Activated naive CD8-positive, alpha-beta T cell treated with anti-CD3 and anti-CD28 coated beads, Interleukin-2, amount 50 U/mL, for 16 hours (primary cell): ENCODE results near the gene SLC10A3.
"Not testable (repeated sequence)": the region's sequence is repeated elsewhere in the genome, so short reads cannot be mapped to it uniquely, and the experiment has no call there.

Experiments
- DNase-seq: peaks from one replicate; pipeline ENCODE4 v3.0.0-alpha.2; 2020; ENCODE audit warnings: low read depth, low spot score

Gene SLC10A3

DNA sequence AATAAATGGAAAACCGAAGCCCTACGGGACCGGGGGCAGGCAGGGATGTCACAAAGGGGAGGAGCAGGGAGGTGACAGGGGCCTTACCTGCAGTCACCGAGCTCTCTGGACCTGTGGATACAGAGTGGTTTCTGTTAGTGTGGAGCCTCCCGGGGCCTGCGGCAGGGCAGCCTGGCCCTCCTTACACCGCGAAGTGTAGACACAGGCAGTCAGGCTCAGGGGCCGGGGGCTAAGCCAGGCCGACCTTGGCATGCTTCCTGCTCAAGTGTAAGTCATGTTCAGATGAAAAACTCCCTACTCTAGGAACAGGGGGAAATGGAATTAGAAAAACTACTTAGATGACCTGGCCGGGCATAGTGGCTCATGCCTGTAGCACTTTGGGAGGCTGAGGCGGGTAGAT, 21.3 kb upstream of the SLC10A3 start:
- DNase-seq, result no peak

DNA sequence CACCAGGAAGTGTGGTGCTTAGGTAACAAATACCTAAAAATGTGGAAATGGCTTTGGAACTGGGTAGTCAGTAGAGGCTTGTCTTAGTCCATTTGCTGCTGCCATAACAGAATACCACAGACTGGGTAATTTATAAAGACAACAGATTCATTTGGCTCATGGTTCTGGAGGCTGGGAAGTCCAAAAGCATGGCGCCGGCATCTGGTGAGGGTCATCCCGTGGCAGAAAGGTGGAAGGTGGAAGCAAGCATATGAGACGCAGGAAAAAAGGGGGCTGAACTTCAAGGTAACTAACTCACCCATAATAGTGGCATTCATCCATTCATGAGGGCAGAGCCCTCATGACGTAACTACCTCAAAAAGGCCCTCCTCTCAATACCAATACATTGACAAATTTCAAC, 19.0 kb upstream of the SLC10A3 start:
- DNase-seq, result no peak

DNA sequence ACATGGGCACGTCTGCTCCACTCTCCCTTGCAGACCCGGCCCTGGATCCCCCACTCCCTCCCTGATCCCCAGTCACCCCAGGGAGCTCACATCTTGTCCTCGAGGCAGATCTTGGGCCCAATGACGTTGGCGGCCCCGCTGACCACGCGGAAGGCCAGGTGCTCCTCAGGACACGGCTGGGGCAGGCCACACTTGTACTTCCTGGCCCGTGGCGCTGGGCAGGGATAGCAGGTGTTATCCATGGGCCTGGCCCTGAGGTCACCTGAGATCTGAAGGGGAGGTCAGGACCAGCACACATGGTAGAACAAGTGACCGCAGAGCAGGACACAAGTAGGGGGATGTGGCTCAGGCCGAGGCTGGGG, 17.9 kb upstream of the SLC10A3 start:
- no peak for DNase-seq

DNA sequence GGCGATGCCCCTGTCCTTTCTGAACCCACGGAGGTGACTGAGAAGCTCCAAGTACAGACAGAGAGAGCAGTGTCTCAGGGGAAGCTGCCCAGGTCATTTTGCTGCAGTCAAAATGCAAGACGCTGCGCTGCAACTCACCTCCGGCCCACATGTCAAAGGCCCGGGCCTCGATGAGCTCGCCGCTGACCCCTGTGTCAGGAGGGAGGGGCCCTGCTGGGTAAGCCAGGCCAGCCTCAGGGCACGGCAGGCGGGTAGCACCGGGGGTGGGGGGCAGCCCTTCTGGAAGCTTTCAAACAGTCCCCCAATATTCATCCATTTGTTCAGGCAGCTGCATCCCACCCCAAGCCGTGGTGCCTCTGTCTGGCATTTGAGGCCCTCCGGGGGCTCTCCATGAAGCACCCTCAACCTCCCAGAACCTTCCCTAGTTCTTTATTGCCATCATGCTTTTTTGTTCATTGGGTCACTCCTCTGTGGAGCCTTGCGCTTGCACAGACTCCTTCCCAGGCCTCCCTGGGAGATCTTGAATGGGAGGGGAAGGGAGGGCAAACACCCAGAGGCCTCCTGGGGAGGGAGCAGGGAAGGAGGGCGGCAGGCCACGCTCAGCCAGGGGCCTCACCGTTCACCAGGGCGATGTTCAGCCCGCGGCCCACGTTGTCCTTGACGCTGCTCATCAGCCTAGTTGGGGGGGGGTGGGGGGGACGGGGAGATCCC, 17.4 kb upstream of the SLC10A3 start:
- DNase-seq, result no peak

DNA sequence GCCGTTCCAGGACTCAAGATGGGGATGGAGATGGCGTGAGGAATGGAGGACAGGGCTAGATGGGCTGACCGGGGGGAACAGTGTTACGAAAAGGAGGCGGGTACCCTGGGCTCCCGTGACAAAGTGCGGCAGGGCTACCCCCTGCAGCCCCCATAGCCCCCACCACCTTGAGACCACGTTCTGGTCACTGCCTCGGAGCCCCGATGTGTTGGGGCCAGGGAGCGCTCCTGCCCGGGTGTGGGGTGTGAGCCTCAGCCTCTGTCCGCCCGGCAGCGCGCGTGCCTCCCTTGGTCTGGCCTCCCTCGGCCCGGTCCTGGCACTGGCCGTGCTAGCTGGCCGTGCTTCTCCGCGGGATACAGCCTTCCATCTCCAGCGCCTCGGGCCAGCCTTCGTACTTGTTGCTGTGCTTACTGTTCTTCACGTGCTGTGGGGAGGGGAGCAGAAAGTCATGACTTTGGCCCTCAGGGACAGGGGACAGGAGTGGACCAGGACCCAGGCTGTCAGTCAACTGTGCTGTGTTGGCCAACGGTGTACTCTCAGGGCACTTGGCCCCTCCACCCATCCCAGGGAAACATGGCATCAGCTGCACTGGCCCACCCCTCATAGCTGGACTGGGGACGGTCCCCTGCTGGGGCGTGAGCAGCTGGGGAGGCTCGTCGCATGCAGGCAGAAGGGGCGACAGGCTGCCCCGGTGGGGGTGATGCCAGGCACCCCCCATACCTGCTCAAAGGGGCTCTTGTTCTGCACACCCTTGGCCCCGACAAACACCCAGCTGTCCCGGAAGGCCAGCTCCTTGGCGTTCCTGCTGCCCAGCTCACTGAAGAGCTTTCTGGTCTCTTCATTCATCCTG, 16.3 kb upstream of the SLC10A3 start:
- no peak for DNase-seq

DNA sequence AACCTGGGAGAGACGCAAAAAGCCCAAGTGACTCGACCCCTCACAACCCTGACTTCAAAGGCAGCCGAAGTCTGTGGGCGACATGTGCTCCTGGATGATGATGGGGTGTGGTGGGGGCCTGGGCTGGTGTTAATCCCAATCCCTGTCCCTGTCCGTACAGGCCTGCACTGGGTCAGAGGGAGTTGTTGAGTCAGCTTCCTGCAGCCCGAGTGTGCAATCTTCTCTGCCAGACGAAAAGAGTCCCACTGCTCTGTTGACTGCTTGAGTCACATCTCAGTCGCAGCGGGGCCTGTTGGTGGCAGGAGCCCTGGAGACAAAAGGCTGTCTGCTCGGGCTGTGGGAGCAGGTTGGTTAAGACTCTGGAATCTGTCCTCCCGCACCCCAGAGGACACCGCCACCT, 15.3 kb upstream of the SLC10A3 start:
- DNase-seq, result no peak

DNA sequence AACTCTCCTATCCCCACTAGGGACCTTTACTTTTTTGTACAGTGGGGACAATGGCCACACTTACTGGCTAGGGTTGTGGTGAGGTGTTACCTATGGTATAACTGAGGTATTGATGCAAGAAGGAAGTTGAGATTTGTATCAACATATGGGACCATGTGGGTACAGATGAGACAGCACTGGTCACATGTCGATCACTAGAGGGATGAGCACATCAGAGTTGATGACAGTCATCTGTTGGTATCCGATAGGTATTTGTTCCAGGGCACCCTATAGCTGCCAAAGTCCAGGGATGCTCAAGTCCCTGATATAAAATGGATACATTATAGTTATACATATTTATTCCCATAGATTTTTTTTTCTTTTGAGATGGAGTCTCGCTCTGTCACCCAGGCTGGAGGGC, 12.6 kb upstream of the SLC10A3 start:
- no peak for DNase-seq

DNA sequence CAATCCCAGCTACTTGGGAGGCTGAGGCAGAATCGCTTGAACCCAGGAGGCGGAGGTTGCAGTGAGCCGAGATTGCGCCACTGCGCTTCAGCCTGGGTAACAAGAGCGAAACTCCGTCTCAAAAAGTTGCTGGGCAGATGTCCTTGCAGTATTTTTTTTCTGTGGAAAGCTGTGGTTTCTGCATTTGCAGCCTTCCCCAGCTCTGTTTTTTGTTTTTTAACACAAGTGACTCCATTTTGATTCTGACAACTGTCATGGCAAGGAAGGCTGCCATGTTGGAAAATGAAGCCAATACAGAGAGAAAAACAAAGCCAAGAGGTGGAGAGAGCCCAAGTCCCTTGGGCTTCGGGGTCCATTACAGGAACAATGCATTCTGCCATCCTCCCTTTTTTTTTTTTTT, 11.7 kb upstream of the SLC10A3 start:
- DNase-seq, result no peak

DNA sequence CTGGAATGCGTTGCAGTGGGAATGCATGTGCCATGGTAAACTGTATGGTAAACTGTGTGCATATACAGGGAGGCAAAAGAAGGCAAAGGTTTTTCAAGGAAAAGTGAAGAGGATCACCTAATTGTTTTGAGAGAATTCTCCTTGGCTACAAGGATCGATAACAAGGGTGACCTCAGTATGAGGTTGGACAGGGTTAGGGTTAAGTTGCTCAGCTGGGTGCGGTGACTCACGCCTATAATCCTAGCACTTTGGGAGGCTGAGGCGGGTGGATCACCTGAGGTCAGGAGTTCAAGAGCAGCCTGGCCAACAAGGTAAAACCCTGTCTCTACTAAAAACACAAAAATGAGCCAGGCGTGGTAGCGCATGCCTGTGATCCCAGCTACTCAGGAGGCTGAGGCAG, 11.0 kb upstream of the SLC10A3 start:
- DNase-seq, result not testable (repeated sequence)

DNA sequence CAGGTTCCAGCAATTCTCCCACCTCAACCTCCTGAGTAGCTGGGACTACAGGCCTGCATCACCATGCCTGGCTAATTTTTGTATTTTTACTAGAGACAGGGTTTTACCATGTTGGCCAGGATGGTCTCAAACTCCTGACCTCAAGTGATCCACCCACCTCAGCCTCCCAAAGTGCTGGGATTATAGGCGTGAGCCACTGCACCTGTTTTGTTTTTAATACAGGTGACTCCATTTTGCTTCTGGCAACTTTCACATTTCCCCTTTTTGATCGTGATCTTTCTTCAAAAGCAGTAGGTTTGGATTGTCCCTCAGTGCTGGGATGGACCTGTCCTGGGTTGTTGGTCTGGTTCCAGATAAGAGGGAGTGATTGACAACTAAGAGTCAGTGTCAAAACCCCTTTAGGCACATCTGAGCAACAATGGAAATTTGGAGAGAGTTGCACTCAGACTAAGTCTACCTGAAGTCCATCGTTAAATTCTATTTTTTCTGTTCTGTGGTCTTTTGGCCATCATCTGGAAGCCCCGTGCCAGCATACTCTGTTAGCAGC, 6.2 kb upstream of the SLC10A3 start:
- DNase-seq, result not testable (repeated sequence)

DNA sequence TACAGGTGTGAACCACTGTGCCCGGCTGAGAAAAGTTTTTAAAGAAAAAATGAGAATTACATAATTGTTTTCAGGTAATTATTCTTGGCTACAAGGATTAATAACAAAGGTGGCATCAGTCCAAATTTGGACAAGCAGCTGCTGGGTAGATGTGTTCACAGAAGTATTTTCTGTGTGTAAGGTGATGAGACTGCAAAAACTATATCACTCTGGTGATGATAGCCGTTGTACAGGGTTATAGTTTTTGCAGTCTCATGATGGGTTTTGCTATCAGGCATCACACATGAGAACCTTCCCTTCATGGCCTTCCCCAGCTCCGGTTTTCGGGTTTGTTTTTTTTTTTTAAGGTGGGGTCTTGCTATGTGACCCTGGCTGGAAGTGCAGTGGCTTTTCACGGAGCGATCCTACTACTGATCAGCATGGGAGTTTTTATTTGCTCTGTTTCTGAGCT, 5.1 kb upstream of the SLC10A3 start:
- no peak for DNase-seq

DNA sequence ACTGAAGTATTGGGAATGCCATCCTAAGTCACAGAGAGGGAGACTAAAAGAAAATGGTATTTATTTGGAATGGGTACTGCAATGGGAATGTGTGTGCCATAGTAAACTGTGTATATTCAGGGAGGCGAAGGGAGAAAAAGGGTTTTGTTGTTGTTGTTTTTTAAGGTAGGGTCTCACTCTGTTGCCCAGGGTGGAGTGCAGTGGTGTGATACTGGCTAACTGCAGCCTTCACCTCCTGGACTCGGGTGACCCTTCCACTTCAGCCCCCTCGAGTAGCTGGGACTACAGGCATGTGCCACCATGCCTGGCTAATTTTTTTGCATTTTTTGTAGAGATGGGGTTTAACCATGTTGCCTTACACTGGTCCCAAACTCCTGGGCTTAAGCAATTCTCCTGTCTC, 4.3 kb upstream of the SLC10A3 start:
- no peak for DNase-seq

DNA sequence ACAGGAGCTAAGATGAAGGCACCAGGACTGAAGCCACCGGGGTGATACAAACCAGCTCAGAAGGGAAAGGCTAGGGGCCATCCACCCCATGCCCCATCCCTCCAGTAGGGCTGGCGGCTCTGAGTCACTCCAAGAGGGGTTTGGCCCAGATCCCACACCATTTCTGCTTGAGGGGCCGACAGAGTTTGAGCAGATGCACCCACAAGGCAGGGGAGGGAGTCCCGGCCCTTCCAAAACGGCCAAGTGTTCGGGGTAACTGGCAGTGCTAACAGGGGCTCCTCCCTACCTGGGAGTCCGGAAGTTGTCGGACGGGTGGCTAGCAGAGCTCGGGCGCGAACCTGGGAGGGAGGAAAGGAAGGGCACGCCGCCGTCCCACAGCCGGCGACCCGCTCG, 412 bp downstream of the SLC10A3 start:
- no peak for DNase-seq

DNA sequence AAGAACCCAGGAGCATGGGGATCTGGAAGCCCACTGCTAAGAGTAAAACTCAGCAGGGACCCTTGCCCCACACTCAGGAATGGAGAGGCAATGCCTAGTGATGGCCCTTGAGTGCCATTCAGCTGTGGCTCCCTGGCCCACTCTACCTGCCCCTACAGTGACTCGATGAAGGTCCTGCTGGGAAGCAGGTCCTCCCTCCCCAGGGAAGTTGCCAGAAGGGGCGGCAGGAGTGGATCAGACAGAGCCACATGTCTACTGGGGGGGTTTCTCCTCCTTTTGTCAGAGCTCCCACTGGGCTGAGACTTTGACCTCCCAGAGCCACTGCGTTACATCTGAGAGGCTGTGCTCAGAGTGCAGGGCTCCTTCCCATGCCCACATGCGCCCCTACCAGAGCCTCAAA, 1.2 kb downstream of the SLC10A3 start:
- DNase-seq, result no peak

DNA sequence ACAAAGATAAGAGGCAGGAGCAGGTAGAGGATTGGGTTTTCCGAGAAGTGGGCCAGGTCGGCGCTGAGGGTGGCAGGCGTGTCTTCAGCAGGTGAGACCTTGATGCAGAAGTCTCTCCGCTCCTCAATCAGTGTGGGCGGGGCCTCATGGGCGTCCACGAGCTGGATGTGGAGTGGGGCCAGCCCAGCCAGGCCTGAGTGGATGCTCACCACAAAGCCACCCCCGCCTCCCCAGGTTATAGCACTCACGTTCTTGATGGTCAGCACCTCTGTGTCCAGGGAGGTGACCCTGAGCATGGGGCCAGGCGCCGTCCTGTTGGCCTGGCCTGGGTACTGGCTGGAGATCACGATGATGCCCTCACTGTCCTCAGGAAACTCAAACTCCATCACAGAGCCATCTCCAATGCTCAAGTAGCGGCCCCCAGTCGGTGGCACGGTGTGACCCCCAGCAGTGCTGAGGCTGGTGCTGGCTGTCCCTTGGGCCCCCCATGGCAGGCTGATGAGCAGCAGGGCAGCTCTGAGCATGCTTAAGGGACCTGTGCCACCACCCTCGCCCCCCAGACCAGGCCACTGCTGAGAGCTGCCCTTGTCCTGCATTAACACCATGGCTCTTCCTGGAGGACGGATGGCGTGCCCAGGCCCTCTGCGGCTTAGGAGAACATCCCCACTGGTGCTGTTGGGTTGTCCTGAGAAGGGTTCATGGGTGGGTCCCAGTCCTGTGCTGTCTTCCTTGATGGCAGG, 1.9 kb downstream of the SLC10A3 start:
- DNase-seq, result no peak

DNA sequence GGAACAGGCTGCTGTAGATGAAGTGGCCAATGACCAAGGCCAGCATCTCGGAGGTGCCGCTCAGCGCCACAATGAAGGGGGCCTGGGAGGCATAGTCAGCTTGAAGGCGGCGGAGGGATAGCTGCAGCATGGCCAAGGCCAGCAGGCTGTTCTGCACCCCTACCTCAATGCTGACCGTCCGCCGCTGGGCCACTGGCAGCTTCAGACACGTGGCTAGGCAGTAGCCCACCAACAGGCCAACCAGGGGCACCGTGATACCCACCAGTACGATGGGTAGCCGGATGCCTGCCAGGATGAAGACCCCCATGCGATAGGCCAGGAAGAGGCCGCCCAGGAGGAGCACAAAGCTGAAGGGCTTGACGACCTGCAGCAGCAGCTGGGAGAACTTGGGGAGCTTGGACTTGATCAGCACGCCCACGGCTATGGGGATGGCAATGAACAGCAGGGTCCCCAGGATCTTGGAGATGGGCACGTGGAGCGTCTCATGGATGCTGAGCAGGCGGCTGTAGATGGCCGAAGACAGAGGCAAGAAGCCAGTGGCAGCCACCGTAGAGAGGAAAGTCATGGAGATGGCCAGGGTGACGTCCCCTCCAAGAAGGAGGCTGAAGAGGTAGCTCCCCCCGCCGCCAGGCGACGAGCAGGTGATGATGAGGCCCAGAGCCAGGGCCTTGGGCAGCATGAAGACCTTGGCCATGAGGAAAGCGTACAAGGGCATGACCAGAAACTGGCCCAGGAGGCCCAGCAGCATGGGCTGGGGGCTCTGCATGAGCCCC, 2.7 kb downstream of the SLC10A3 start:
- DNase-seq, result no peak

DNA sequence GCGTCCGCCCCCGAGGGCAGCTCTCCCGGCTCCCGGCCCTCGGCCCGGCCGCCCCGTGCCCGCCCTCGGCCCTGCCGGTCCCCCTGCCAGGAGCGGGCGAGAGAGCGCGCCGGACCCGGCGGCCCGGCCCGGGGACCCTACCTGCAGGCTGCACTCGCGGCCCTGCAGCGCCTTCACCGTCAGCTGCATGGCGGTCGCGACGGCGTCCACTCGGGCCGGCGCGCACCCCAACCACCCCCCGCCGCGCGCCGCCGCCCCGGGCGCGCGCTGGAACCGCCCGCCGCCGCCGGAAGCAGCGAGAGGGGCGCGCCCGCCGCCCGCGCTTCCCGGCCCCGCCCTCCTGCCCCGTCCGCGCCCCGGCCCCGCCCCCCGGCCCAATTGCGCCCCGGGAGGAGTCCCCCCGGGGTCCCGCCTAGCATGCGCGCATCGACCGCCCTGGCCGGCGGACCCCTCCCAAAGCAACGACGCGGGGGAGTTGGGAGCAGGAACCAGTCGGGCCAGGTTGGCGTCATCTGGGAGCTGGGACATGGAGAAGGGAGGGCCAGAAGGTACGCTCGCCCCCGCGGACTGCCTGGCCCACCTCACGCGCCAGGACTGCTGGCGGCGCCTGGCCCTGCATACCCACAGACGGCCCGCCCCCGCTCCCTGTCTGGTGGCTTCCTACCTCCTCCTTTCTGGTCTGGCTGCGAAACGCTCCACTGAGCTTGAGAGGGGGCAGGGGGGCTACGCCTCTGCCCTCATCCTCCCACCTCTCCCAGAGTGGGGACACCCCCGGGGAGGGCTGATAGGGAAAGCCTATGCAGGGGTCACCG, 3.8 kb downstream of the SLC10A3 start, which contains the start of gene UBL4A:
Gene UBL4A (minus strand): TSS at position 220 of the 812 bp plus-strand sequence. CDS start 31 bp downstream, at position 189.
- DNase-seq, result no peak

DNA sequence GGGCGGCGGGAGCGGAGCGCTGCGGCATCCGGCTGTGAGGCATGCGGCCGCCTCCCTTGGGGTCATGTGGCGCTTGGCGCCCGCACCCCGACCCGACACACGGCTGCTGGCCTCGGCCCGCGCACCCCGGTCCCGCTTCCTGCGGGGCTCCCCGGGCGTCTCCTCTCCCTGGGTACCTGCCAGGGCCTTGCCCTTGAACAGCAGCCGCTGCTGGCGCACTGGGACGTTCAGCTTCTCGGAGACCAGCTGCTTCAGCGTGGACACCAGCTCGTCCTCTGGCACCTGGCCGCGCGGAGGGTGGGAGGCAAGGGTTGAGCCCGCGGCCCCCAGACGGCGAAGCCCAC, 4.4 kb downstream of the SLC10A3 start:
- no peak for DNase-seq

DNA sequence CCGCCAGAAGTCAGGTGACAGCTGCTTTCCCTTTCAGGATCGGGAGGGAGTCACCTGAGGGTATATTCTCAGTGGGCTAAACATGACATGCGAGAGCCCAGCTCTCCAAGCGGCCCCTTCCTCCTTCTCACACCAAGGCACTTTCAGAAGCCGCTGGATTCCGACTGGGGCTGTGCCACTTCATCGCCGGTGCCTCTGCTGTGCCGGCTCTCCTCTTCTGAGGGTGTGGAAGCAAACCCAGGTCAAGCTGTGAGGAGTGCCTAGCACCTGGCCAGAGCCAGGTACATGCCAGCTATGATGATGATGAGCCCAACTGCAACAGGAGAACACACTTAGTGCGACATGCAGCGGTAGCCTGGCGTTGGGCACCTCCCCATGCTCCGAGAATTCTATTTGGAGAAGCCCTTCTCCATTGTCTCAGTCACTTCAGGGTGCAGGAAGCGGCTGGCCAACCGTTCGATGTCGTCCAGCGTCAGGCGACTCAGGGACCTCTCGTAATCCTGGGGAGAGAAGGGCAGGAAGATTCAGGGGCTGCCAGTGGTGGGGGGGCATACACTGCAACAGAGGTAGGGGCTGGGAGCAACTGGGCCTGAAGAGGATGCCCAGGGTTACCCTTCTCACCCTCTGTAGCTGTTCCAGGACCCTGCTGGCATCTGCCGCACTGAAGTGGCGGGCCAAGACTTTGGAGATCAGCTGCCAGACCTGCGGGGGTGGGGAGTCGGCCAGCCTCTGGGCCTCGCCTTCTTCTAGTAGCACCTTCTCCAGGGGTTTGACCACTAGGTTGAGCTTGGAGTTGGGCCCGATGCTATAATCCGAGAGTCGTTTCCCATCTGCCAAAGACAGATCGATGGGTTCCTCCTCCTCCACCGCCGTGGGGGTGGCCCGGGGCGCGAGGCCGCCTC, 5.0 kb downstream of the SLC10A3 start:
- DNase-seq, result no peak
